NCI-H1417 treated with DMSO at 0.1 percent for 48 hours (cell line): ENCODE data around the gene DNAI1.

ENCODE experiments used
- DNase-seq: peaks from one replicate; lab custom pipeline; 2025; lab: John Stamatoyannopoulos, UW

DNAI1 gene

DNA sequence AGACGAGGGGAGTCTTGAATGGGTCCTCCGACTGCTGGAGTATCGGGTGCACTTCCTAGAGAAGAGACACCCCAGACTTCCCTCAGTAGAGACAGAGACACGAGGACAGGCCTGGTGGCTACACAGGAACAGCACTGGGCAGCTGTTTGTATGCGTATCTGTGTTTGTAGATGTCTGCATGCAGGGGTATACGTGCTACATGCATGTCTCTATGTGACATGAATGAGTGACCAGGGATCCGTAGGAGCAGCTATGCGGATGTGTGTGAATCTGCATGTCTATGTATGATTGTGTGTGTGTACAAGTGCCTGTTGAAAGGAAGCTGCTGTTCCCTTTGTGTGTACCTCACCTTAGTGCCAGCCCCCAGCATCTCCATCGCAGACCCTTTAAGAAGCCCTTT is 99.8 kb downstream of the DNAI1 start:
- no peak for DNase-seq

DNA sequence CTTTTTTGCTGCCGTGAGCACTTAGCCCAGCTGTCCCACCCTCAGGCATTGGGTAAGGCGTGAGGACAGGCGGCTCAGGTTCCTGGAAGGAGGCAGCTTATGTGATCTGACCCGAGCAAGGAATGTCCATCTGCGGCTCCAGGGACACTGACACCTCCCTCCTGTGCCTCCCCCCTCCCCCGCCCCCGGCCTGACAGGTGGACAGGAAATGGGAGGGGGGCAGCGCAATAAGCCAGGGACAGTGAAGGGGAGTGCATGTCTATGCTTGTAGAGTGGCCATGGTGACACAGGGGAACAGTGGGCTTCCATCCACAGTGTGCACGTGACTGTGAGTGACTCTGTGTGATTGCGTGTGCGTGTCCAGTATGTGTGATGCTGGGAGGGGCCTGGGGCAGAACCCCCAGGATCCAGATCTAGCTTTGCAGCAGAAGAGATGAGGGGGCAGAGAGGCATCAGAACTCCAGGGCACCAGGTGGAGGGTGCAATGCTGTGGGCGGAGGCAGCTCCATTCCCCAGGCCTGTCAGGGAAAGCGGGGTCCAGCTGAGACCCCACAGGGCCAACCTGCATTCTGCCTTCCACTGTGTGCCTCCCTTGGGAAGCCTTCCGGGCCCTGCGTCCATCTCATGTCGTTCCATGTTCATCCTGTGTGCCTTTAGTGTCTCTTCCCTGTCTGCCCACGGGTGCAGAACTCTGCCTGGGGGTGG is 100.5 kb downstream of the DNAI1 start:
- DNase-seq: no peak

DNA sequence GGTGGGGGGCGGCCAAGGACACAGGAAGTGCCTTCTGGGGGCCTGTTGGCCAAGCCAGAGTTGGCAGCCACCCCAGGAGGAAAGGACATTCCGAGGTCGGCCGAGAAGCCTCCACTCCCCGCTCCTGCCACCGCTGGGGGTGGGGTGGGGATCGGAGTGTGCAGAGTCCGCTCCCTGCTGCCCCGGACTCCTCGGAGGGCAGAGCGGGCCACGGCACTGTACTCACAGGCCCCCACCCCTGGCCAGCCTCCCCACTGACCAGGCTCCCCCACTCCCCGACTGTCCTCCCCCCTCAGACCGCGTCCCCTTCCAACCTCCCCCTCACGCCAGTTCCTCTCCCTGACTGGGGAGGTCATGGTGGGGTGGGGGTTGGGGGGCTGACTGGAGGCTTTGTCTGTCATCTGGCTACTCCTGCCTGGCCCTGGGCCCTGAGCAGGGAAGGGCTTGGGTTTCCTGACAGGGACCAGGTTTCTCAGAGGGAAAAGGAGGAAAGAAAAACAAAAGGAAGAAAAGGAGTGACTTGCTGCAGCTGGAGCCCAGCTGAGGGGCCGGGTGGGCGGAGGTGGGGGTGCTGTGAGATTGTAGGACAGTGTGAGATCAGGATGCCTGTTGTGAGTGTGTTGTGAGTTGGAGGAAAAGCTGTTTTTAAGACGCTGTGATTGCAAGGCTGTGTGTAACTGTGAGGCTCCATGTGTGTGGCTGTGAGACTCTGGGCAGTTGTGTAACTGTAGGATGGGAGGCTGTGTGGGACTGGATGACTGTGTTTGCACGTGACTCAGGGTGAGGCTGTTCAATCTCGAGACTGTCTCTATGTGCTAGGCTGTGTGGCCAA is 101.2 kb downstream of the DNAI1 start:
- no peak for DNase-seq

DNA sequence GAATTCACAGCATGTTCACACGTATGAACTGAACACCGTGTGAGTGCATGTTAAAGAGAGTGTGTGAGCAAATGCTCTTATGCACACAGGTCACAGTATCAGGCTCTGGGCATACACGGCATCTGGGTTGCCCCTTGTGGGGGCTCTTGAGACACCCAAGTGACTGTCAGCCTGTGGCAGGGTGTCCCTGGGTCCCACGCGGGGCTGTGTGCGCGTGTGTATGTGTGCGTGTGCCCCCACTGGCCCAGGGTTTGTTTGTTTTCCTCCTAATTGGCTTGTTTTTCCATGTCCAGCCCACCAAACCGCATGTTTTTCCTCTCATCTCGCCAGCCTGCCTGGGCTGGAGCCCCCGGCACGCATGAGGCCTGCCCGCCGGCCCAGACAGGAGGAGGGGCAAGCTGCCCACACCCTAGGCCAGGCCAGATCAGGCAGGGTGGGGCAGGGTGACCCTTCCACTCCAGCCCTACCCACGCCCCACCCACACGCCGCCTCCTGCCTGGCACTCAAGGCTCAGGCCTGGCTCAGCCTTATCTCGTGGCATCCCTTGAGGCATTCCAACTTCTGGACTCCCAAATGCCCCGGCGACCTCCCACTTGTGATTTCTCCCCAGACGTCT is 102.1 kb downstream of the DNAI1 start:
- no peak for DNase-seq

DNA sequence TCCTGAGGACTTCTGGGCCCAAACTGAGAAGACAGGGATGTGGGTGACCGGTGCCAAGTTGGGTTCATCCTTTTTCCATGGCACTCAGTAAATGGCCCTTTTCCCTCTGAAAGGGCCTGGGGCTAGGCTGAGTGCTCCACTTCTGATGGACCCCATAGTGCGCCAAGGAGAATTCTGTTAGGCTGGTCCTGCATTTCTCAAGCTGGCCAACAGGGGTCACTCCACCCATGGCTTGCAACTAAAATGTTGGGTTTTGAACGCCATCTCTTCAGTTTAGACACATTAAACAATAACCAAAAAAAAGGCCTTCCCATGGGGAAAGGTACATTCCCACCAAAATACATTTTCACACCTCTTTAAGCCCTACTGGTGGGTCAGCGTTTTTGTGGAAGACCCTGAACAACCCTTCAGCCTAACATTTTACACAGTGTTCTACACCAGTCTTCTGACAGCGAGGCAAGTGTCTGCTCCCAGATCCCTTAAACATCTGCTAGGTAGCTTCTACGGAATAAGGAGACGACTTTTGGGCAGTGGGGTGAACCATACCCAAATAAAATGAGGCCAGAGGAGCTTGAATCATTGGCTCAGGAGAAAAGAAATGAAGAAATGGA is 103.6 kb downstream of the DNAI1 start:
- no peak for DNase-seq

DNA sequence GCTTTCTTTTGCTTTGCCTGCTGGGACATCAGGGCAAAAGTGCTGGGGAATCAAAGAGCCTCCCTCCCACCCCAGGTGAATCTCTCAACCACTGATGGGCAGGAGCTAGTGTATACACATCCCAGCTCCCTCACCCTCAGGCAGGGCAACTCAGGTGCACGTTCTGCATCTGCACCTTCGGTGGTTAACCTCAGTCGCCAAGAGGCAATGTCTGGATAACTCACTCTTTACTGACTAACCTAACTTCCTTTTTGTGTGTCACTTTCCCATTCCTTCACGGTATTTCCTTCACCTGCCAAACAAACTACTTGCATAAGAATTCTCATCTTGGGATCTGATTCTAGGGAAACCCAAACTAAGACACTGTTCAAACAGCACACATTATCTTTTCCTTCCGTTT is 104.7 kb downstream of the DNAI1 start:
- DNase-seq: no peak

DNA sequence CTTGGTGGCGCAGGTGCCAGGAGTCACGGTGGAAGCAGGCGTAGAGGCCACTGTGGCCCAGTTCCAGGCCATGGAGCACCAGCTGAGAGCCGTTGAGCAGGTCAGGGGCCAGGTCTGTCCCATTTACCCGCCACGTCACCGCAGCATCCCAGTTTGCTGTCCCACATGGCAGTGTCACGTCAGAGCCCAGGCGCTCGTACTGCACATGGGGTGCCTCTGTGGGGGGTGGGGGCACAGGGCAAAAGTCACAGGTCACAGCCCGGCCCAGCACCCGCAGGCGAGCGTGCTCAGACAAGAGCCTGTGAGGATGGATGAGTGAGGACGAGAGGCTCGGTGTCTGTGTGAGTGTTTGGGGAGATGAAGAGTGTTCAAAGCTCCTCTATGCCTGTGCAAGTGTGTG is 106.0 kb downstream of the DNAI1 start:
- DNase-seq: no peak

DNA sequence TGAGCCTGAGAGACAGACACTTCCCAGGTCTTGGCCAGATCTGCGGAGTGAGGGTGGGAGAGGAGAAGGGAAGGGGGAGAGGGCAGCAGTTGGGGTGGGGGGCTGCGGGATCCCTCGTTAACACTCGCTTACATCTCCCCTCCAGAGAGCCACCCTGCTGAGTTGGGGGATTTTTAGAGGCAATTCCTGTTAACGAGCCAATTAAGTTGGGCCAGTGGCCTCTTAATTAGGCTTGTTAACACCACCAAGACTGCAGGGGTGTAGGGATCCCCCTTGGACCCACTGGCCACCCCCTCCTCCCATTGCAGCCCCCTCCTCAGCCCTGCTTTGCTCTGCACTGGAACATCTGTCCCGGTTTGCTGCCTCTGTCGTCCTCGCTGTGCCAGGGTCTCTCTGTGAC is 107.3 kb downstream of the DNAI1 start:
- no peak for DNase-seq

DNA sequence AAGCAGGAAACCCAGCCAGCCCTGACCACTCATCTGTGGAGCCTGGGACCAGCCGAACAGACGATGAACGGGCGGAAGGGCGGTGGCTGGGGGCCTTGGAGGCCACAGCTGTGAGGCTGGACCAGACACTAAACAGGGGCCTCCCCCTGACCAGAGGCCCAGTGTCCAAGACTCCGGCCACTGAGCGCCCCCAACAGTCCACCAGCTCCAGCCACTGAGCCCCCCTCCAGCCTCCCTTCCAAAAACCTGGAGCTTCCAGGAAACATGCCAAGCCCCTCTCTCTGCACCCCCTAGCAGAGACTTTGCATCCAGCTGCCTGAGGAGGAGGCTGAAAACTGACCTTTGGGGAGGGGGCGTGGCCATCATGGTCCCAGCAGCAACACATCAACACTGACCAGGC is 107.7 kb downstream of the DNAI1 start:
- no peak for DNase-seq

DNA sequence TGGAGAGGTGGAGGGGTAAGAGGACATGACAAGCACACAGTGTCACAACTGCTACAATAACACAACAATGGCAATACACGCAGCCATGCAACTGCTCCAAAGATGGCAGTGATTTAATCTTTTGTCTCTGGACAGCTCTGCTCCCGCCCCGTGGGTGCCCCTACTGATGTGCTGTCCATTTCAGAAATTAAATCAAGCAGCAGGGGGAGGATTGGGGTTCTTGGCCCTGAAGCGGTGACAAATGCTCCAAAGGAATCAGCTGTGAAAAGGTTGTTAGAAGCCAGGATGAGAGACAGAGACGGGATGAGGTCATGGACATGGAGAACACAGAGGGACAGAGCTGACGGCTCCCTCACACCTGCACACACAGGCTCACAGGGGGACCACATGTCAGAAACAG is 108.4 kb downstream of the DNAI1 start:
- no peak for DNase-seq

DNA sequence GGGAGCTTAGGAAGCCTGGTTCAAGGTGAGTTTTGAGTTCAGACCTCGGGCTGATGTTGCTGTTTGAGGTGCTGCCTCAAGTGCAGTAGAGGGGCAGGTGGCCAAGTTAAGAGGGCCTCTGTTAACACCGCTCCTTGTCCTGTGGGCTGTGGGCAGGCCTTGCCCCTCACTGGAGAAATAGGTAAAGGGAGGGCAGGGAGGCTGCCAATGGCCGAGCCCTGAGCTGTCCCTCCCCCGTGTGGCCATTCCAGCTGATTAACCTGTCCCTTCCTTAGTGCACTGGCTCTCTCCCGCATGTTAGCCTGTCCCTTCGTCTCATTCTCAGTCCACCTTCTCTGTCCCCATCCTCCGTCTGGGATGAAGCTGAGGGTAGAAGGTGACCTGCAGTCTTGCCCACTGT is 109.5 kb downstream of the DNAI1 start:
- DNase-seq: no peak

DNA sequence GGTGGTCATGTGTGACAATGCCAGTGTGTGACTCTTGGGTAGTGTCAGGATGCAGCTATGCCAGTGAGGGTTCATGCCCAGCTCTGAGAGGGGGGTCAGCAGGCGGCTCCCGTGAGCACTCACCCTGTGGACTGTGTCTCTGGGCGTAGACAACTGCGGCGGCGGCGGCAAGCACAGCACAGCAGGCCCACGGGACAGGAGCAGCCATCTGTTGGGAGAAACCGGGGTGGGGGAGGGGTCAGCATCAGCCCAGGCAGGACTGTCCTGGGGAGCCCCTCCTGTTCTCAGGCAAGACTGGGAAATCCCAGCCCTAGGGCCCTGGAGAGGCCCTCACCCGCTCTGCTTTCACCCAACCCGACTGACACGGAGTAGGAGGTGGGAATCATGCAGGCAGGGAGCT is 110.2 kb downstream of the DNAI1 start:
- DNase-seq: no peak

DNA sequence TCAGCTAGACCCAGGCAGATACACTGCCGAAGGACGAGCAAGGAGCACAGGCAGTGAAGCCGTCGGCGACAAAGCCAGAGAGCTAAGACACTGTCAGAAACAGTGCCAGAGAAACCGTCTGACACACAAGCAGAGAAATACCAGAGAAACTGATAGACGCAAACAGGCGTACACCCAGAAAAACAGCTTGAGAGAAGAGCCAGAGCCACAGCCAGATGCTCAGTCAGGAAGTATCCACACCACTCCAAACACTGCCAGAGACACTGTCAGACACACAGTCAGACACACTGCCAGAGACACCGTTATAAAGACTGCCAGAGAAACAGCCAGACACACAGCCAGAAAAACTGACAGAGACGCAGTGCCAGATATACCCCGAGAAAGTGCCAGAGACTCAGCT is 111.8 kb downstream of the DNAI1 start:
- DNase-seq: no peak
